Stimulated activated CD4-positive, alpha-beta T cell treated with anti-CD3 and anti-CD28 coated beads, Interleukin-15, amount 100 ng/mL, for 48 hours (primary cell): Measurements from ENCODE around the gene TPRKB.
"Not testable (repeated sequence)": the region's sequence is repeated elsewhere in the genome, so short reads cannot be mapped to it uniquely, and the experiment has no call there.

ENCODE experiments used
- DNase-seq, 2 donors: peaks; one replicate each; pipeline ENCODE4 v3.0.0-alpha.2; 2020; ENCODE audit warnings: low read depth in 2 of 2

TPRKB gene

DNA sequence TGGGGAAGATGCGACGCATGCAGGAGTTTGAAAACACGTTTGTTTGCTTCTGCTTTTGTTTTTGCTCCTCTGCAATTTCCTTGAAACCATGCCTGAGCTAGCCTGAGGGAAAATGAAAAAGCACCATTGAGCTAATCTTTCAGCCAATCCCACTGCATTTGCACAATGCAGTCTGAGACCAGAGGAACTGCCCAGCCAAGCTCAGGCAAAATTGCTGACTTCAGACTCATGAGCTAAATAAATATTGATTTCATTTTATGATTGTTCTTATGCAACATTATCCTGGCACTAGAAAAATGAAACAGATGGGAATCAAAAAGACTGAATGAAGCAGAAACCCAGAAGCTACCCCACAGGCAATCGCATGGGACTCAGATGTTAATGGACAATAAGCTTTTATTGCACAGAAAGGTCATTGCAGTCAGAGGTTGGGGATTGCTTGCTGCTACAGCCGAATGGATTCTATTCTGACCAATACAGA, 37.0 kb downstream of the TPRKB start:
- DNase-seq, result no peak

DNA sequence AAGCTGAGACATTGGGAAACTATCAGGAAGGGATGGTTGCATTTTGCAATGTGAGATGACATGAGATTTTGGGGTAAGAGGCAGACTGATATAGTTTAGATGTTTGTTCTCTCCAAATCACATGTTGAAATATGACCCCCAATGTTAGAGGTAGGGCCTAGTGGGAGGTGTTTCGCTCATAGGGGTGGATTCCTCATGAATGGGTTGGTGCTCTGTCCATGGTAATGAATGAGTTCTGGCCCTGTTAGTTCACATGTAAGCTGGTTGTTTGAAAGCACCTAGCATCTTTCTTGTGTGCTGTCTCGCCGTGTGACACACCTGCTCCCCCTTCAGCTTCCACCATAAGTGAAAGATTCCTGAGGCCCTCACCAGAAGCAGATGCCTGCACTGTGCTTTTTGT, 37.7 kb downstream of the TPRKB start:
- DNase-seq, result no peak

DNA sequence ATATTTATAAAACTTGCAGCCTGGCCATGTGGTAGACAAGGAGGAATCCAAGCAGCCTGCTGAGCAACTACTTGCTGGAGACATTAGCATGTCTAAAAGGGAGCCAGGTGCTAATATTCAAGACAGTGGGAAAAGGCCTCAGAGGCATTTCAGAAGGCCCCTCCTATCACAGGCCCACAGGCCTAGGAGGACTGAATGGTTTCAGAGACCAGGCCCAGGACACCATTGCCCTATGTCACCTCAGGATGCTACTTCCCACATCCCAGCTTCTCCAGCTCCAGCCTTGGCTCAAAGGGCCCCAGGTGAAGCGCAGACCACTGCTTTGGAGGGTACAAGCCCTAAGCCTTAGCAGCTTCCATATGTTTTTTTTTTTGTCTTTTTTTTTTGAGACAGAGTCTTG, 39.0 kb downstream of the TPRKB start:
- no peak for DNase-seq

DNA sequence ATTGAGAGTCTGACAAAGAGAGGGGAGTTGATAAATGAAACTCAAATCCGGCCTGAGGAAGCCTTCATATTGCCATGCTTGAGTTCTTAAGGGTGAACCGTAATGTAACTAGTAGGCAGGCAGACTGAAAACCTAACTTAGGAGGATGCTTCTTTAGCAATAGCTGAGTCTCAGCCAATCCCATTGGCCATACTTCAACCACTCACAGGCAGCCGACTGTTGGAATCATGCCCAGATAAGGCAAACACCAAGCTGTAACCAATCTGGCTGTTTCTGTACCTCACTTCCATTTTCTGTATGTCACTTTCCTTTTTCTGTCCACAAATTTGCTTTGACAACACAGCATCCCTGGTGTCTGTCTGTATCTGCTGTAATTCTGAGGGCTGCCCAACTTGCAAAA, 39.5 kb downstream of the TPRKB start:
- DNase-seq, result no peak

DNA sequence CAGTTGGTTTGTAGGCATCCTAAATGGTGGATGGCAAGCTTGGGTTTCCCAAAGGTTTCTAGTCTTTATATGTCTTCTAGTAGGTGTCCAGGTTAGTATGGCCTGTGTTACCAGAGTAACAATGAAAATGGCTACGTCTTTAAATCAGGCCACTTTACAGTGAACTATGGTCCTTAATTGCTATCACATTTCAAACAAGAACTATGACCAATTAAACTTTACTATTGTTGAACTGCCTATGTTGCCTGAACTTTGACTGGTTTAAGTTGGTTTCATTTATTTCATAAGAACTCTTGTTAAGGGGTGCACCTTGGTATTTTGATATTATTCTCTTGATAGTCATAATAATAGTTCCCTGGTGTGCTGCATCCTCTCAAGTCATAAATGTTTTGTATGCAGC, 40.2 kb downstream of the TPRKB start:
- DNase-seq, result not testable (repeated sequence)

DNA sequence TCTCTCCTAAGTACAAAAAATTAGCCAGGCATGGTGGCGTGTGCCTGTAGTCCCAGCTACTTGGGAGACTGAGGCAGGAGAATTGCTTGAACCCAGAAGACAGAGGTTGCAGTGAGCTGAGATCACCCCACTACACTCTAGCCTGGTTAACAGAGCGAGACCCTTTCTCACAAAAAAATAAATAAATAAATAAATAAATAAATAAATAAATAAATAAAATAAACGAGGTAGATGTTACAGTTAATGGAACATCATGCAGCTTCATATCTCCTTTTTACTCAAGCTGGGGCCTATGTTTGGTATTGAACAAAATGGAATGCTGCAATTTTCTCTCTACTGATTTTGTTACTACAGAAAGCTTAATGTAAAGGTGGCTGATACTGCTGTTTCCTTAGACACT, 40.6 kb downstream of the TPRKB start:
- DNase-seq, result not testable (repeated sequence)

DNA sequence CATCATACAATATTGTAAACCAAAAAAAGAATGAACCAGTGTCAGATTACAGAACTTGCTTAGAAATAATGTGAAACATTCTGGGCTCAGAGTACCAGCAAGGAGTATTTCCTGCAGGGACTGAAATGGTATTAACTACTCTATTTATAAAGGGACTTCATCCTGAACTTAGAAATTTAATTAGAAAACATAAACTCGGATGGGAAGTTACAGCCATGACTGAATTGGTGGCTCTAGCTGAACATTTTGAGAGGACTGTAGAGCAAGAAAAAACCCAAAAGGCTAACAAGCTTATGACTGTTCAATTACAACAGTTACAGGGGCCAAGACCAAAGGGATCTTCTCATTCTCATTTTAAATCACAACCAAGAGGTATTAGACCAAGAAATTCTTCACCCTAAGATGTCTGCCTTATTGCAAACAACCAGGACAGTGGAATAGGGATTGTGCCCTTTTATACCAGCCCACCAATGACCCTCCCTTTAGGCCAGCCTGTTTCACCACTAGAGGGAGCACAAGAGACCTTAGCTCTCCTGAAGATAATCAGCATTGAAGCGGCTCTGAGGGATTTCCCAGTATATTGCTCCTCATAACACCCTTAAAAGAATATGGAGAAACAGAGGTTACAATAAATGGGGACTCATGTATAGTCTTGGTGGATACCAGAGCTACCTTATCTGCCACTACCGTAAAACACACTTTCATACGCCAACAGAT, 46.6 kb downstream of the TPRKB start:
- peak in 1 of 2 donors; percentile 22 for DNase-seq

DNA sequence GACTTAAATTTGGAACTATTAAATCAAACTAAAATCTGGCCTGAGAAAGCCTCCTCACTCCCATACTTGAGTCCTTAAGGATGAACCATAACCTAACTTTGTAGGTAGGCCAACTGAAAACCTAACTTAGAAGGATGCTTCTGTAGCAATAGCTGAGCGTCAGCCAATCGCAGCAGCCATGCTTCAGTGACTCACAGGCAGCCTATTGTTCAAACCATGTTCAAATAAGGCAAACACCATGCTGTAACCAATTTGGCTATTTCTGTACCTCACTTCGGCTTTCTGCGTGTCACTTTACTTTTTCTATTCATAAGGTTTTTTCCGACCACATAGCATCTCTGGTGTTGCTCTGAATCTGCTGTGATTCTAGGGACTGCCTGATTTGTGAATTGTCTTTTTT, 48.7 kb downstream of the TPRKB start:
- not testable (repeated sequence) for DNase-seq

- no peak for DNase-seq
Measured at GRCh38 chr2:73685764-73686438, 51.2 kb downstream of the TPRKB start.

DNA sequence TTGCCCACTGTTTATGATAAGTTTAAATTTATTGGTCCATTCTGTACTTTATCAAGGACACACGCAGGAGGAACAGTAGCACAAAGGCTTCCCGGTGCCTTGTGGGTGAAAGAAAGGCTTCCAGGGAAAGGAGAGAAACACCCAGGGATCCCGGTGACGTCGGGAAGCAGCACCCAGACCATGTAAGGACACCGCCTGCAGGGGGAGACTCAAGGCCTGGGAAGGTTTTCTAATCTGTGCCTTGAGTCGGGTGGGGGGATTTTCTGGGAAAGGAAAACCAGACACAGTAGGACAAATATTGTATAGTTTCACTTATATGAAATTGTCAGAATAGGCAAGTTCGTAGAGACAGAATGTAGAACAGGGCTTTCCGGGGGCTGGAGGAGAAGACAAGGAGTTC, 52.2 kb downstream of the TPRKB start:
- not testable (repeated sequence) for DNase-seq

GRCh38 chr2:73684325-73684724, 52.8 kb downstream of the TPRKB start:
- DNase-seq, result not testable (repeated sequence)

DNA sequence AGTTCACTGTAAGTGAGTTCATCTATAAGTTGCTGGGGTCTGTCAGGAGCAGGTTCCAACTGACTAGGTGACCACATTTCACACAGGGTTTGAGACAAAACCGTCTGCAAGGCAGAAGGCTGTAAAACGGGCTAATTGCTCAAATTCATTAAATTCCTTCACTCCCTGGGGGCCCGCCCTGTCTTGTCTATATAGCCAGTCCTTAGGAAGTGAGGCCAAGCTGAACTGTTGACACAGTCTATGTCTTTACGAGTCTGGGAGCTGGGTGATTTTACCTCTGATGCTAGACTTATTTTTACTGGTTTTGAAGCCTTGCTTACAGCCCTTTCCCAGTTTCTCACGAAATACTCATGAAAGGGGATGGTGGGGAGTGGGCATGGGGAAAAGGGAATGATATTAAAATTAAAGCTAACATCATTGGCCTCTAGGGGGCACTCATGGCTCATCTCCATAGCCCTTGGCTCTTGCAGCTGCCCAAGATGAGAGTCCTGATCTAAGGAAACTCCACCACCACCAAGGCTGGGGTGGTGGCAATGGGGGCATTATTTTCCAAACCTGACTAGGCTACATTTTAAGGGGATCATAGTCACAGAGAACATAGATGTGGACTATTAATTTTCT, 57.1 kb downstream of the TPRKB start:
- DNase-seq, result peak in 1 of 2 donors; percentile 27
